Lower leg skin (tissue), 4 donors: ENCODE measurements around the gene ZBTB42. TPM values are rescaled to one million over a fixed set of nuclear protein-coding genes. Genes with fewer than 3 reads are reported as not detected.

Experiments used
- DNase-seq, 2 donors: peaks; one replicate each; pipeline ENCODE4 v3.0.0-alpha.2; 2019; ENCODE audit warnings: low spot score in 2 of 2
- H3K4me3 ChIP-seq: fragments of 200-600 bp; sonication (generic); 2 replicates; pipeline ENCODE4 v1.5.1; 2017; ENCODE audit warnings: mild to moderate bottlenecking, low read depth; ENCODE audit not compliant: poor library complexity, severe bottlenecking
- POLR2A ChIP-seq, 2 donors: fragments of 450-650 bp; IDR thresholded peaks; one replicate each; pipeline ENCODE4 v1.6.1; 2016 to 2017; ENCODE audit warnings: antibody characterized with exemption in 2 of 2, mild to moderate bottlenecking in 1 of 2, moderate library complexity in 1 of 2
- WGBS, 2 donors: methylation state at CpG; one replicate each; pipeline ENCODE4 v1.1.5; 2018; 5-methylcytosine and 5-hydroxymethylcytosine counted together
- intact Hi-C: fragments of 100-400 bp; cut with DNase I; formaldehyde crosslinking; loops from one replicate; pipeline ENCODE4 v1.15.0; 2023; ENCODE audit warnings: low total_unique reads
- total RNA-seq, 4 donors: library from RNA; depleted of rRNA; stranded (reverse); fragments of >200 nt; gene quantifications; one replicate each; pipeline ENCODE4 v1.1.0, GENCODE V29; 2016
- TF ChIP-seq, protein P1 (sequence below), 3 donors: fragments of 450-650 bp; IDR thresholded peaks; one replicate each; pipeline ENCODE4 v1.5.1; 2016; ENCODE audit warnings: antibody characterized with exemption in 3 of 3, mild to moderate bottlenecking in 3 of 3, moderate library complexity in 2 of 3

The ZBTB42 gene
- total RNA-seq, 4 donors from 2014 or later, result 1.6 to 11.9 (median 8.6) TPM

GRCh38 chr14:104768437-104769323 lies 32.2 kb upstream of the ZBTB42 start:
- WGBS, 2 donors, result 29 to 32% methylated on average over 10 to 12 of the region's 25 CpGs
- no peak overlapping the region for H3K4me3 ChIP-seq
- peak; percentile 89 to 98 for DNase-seq

GRCh38 chr14:104769324-104770071 lies 31.4 kb upstream of the ZBTB42 start:
- intact Hi-C loops, result loop anchor here (5.0 kb wide), 1 partner anchor 53 kb away; no protein-coding TSS in a partner anchor
- TF ChIP-seq POLR2A (IDR thresholded peaks at IDR 0.05), result no peak
- TF ChIP-seq, protein P1, sequence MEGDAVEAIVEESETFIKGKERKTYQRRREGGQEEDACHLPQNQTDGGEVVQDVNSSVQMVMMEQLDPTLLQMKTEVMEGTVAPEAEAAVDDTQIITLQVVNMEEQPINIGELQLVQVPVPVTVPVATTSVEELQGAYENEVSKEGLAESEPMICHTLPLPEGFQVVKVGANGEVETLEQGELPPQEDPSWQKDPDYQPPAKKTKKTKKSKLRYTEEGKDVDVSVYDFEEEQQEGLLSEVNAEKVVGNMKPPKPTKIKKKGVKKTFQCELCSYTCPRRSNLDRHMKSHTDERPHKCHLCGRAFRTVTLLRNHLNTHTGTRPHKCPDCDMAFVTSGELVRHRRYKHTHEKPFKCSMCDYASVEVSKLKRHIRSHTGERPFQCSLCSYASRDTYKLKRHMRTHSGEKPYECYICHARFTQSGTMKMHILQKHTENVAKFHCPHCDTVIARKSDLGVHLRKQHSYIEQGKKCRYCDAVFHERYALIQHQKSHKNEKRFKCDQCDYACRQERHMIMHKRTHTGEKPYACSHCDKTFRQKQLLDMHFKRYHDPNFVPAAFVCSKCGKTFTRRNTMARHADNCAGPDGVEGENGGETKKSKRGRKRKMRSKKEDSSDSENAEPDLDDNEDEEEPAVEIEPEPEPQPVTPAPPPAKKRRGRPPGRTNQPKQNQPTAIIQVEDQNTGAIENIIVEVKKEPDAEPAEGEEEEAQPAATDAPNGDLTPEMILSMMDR (IDR thresholded peaks at IDR 0.05), result no peak
- no peak overlapping the region for H3K4me3 ChIP-seq
- DNase-seq, result no peak
- WGBS, 2 donors, result 73 to 79% methylated on average over 18 of the region's 18 CpGs

More at GRCh38 chr14:104768437-104769323, 32.2 kb upstream of the ZBTB42 start:
- no peak for TF ChIP-seq POLR2A (IDR thresholded peaks at IDR 0.05)
- TF ChIP-seq, protein P1 (IDR thresholded peaks at IDR 0.05), result peak in 1 of 3 donors; percentile 33
- intact Hi-C loops, result no loop called here

DNA sequence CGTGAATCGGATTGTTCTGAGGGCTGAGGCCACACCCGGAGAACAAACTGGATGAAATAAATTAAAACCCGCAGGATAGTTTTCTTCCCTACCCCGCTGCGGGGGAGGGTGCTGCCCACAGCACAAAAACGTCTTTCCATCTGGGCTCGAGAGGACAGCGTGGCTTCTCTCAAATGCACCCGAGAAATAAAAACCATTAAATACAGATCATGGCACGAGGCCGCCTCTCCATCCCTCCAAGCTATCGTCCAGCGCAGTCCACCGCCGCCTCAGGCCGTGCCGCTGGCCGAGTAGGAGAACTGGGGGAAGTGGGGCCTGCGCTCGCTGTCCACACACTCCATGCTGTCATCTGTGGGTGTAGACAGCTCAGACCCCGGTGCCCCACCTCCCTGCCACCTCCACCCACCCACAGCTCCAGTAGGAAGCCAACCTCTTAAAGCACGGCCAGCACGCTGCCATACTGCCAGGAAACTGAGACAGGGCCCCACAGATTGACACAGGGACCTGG lies 30.8 kb upstream of the ZBTB42 start:
- TF ChIP-seq, protein P1 (IDR thresholded peaks at IDR 0.05), result no peak
- TF ChIP-seq POLR2A (IDR thresholded peaks at IDR 0.05), result no peak
- no peak for DNase-seq
- WGBS, 2 donors, result 80% methylated on average over 24 of the region's 24 CpGs
- no peak overlapping the region for H3K4me3 ChIP-seq
- intact Hi-C loops, result loop anchor here (5.0 kb wide), 1 partner anchor 52 kb away; no protein-coding TSS in a partner anchor

DNA sequence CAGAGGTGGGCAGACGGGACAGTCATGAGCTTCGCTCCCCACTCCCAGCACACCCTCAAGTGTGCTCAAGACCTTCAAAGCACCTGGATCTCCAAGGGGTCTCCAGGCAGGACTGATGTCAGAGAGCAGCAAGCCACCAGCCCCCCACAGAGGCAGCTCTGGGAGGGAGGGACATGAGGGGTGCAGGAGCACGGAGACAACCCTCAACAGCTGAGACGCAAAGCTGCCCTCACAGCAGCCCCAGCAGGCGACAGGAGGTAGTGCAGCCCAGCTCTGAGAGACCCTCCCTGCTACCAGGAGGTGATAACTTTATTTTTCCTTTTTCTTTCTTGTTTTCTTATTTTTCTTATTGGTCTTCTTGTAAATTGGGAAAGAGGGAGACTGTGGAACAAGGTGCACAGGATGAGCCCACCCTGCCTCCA lies 30.0 kb upstream of the ZBTB42 start:
- intact Hi-C loops, result loop anchor here (5.0 kb wide), 1 partner anchor 51 kb away; no protein-coding TSS in a partner anchor
- WGBS, 2 donors, result 92 to 94% methylated on average over 5 of the region's 5 CpGs
- no peak for DNase-seq
- no peak overlapping the region for H3K4me3 ChIP-seq
- TF ChIP-seq, protein P1 (IDR thresholded peaks at IDR 0.05), result no peak
- TF ChIP-seq POLR2A (IDR thresholded peaks at IDR 0.05), result no peak

DNA sequence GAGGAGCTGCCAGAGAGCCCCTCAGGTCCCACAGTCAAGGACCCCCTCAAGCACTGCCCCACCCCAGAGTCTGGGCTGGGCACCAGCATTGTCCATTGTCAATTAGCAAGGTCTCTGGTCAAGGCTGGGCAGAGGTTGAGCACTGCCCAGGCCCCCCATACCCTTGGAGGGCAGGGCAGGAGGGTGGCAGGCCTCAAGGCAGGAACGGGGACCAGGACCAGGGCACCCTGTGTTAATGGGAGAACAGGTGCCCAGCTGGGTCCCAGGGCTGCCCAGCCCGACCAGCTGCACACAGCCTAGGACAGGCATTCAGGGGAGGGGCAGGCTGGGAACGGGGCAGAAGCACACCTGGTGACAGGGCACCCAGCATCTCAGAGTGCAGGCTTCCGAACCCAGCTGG lies 29.5 kb upstream of the ZBTB42 start:
- WGBS, 2 donors, result 96 to 97% methylated on average over 4 of the region's 4 CpGs
- DNase-seq, result no peak
- no peak for TF ChIP-seq POLR2A (IDR thresholded peaks at IDR 0.05)
- TF ChIP-seq, protein P1 (IDR thresholded peaks at IDR 0.05), result no peak
- no peak overlapping the region for H3K4me3 ChIP-seq
- intact Hi-C loops, result loop anchor here (5.0 kb wide), 1 partner anchor 51 kb away; no protein-coding TSS in a partner anchor
